ENCODE data around the gene PRMT7. TPM values are rescaled to one million over a fixed set of nuclear protein-coding genes. Genes with fewer than 3 reads are reported as not detected.

Gene PRMT7
- total RNA-seq, 1 donor from 2014 or later: 30.9 TPM

DNA sequence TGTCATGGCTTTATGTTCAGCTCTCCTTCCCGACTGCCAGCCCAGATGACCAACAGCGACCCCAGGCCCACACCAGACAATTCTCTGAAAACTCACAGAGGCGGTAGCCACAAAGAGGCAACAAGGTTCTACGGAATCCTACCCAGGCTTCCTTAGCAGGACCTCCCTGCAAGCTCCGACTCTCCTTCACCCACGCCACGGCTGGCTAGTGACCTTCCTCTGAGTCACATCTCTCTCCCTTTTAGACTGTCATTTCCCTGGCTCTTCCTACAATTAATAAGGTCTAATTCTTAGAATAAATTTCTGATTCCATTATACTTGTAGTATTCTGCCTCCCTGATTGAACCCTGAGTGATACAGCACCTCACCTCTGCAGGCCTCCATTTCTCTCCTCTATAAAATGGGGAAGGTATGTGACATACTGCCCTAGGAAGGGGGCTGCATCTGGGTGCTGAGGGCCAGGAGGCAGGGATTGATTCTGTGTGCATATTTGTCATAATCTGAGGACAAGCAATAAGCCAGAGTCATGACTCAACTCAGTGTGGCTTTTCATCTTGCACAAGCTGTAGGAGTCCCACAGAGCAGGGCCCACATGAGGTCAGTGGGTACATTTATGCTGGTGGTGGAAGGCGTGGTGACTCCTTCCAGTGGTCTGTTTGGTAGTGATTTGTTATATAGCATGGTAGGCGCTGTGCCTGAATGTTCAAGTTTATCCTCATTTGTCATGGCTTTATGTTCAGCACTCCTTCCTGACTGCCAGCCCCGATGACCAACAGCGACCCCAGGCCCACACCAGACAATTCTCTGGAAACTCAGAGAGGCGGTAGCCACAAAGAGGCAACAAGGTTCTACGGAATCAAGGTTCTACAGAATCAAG is 91.3 kb downstream of the PRMT7 start:
- ATAC-seq (no peak), DNase-seq (no peak)
- intact Hi-C loops (cut with micrococcal nuclease): no loop called here

DNA sequence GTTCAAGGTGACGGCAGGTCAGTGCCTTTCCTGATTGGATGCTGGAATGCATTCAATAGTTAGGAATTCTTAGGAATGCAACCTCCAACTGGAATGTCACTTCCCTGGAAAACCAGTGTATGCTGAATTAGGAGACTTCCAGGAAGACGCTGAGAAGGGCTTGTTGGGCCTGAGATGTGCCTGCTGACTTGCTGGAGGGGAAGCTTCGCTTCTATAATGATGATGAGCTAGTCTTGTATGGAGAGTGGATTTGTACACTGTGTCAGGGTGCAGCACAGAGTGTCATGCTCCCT is 91.9 kb downstream of the PRMT7 start:
- intact Hi-C loops (cut with micrococcal nuclease): no loop called here
- ATAC-seq: no peak
- no peak for DNase-seq

DNA sequence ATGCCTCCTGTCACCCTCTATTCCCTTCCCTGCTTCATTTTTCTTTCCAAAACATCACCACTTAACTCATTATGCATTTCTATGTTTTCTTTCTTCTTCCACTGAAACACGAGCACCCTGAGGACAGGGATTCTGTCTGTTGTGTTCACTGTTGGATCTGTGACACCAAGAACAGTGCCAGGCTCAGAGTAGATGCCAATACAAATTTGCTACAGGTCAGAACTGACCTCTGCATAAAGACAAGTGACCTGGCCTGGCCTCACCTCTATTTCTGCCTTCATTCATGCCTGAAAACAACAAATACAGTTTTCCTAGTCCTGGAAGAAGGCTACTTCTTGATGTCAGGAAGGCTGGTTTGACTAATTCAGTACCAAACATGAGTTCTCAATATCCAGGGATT is 92.4 kb downstream of the PRMT7 start:
- no peak for DNase-seq
- ATAC-seq: no peak
- intact Hi-C loops (cut with micrococcal nuclease): no loop called here

DNA sequence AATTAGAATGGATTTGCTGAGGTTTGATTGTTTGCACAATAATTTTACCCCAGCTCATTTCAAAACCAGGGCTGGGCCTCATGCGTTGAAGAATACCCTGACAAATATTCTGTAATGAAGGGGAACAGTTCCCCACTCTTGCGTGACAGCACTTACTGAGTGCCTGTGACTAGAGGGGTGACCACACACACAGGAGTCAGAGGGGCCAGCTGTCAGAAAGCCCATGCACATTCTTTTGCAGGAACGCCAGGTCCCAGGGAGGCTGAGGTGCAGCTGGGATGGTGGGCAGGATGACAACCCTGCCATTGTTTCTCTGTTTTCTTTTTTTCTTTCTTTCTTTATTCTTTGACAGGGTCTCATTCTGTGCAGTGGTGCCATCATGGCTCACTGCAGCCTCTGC is 92.9 kb downstream of the PRMT7 start:
- ATAC-seq (no peak), DNase-seq (no peak)
- intact Hi-C loops (cut with micrococcal nuclease): no loop called here

DNA sequence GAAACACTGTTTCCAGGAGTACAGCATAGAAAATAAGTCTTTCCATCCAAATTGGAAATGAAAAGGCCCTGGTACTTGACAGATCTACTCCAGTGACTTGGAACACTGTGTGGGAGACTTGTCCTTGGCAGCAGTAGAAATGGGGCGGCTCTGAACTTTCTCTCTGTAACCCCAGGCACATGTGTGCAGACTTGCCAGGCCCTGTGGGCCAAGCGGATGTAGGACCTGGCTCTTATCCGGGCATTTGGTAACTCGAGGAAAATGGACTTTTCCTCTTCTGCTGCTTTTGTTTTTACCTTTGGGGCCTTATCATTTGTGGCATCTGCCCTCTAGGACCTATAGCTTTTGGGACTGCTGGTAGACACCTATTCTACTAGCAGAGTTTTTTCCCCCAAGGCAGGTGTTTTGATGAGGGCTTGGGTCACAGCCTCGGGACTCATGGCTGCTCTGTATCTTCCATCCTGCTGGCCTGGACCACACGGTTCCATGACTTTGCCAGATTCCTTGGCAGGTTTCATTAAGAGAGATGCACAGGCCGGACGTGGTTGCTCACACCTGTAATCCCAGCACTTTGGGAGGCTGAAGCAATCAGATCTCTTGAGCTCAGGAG is 94.0 kb downstream of the PRMT7 start:
- ATAC-seq (no peak), DNase-seq (no peak)
- intact Hi-C loops (cut with micrococcal nuclease): no loop called here

DNA sequence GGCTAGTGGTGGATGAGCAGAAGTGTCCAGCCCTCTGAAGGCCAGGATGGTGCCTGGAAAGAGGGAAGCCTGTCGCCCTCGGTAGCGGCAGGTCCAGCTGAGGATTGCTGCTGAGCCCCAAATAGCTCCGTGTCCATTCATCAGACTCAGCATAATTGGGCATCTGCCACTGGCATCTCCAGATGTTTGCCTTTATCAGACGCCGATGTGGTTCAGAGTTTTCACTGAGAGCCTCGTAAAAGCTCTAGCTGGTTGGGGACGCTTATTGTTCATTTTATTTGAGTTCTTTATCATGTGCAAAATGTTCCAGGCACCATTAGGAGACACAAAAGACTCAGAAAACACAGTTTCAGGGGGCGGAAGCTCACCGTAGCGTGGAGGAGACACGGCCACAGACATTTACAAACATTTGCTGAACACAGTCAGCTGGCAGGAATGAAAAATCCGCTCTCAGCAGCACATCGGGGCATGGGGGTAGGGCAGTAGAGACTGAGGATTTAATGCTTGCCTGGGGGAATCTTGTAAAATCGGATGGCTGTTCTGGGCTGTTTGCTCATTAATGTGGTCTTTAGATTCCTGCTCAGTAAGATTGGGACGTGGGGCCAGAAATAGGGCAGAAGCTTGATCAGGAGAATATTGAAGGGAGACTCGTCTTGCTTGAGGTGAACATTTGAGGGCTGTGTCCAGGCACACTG is 95.8 kb downstream of the PRMT7 start:
- DNase-seq: no peak
- intact Hi-C loops (cut with micrococcal nuclease): no loop called here
- no peak for ATAC-seq

Other genes with a start within 250 kb of the PRMT7 start
- 24.7 TPM for gene NFATC3, start 225.6 kb upstream of the PRMT7 start, total RNA-seq
- 0.87 TPM for gene ESRP2, start 74.9 kb upstream of the PRMT7 start, total RNA-seq
- 33.8 TPM for gene PLA2G15, start 65.6 kb upstream of the PRMT7 start, total RNA-seq
- 38.2 TPM for gene SLC7A6, start 46.5 kb upstream of the PRMT7 start, total RNA-seq
- gene SLC7A6OS, start 73 bp upstream of the PRMT7 start, total RNA-seq: 14.2 TPM
- 1.2 TPM for gene SMPD3, start 137.5 kb downstream of the PRMT7 start, total RNA-seq
- 7.9 TPM for gene ZFP90, start 228.3 kb downstream of the PRMT7 start, total RNA-seq

All from left ventricle myocardium superior (tissue), 1 donor.